ENCODE measurements around the gene TAMALIN.

The TAMALIN gene

DNA sequence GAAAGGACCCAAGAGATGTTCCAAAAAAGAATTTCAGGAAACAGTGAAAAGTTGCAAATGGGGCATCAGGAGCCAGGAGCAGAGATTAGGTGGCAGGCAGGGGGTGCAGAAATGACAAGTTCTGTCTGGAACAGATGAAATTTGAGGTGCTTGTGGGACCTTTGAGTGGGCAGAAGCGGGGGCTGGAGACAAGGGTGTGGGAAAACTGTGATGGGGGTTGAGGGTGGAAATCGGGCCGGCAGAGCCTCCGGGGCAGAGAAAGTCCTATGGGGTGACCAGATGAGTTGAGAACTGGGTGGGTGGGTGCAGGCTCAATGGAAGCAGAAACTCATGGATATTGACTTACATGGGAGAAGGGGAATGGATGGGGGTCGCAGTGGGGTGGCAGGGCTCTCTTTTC, 42.9 kb downstream of the TAMALIN start:
- TF ChIP-seq, protein P1, sequence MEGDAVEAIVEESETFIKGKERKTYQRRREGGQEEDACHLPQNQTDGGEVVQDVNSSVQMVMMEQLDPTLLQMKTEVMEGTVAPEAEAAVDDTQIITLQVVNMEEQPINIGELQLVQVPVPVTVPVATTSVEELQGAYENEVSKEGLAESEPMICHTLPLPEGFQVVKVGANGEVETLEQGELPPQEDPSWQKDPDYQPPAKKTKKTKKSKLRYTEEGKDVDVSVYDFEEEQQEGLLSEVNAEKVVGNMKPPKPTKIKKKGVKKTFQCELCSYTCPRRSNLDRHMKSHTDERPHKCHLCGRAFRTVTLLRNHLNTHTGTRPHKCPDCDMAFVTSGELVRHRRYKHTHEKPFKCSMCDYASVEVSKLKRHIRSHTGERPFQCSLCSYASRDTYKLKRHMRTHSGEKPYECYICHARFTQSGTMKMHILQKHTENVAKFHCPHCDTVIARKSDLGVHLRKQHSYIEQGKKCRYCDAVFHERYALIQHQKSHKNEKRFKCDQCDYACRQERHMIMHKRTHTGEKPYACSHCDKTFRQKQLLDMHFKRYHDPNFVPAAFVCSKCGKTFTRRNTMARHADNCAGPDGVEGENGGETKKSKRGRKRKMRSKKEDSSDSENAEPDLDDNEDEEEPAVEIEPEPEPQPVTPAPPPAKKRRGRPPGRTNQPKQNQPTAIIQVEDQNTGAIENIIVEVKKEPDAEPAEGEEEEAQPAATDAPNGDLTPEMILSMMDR (IDR thresholded peaks at IDR 0.05; ENCODE audit: low read depth, low read length): no peak
- TF ChIP-seq MYC (IDR thresholded peaks at IDR 0.05; ENCODE audit: low read depth, low read length) (no peak), POLR2A (IDR thresholded peaks at IDR 0.05; ENCODE audit: extremely low read depth, insufficient read length) (no peak)
- TF ChIP-seq, protein P2, sequence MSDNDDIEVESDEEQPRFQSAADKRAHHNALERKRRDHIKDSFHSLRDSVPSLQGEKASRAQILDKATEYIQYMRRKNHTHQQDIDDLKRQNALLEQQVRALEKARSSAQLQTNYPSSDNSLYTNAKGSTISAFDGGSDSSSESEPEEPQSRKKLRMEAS (IDR thresholded peaks at IDR 0.05; ENCODE audit: low read depth, low read length): no peak
- DNase-seq (ENCODE audit: low read depth): no peak
- no peak overlapping the region for H3K4me3 ChIP-seq (ENCODE audit: low read depth, low read length)

DNA sequence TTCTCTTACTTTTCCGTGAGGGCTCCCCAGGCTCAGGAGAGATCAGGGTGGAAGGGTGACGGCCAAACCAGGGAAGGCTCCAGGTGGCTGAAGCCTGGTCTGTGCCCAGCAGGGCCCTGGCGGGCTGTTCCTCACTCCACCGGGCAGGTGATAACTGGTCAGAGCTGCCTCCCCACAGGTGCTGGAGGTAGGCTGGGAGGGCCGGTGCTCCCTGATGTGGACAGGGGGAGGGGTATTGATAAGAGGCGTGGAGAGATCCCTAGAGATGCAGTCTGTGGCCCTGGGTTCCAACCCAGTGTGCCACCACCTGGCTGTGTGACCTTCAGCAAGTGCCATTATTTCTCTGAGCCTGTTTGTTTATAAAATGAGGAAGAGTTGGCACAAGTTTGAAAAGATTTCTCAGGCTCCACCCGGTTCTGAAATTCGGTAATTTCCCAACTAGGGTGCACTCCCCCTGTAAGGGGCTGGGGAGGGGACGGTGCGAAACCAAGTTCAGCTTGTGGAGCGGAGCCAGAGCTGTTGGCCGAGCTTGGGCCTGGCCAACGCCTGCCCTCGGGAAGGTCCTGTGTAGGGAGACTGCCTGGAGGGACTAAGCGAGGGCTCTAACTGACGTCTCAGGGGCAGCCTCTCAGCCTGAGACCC, 43.5 kb downstream of the TAMALIN start:
- no peak for TF ChIP-seq POLR2A (IDR thresholded peaks at IDR 0.05; ENCODE audit: extremely low read depth, insufficient read length)
- TF ChIP-seq, protein P1 (IDR thresholded peaks at IDR 0.05; ENCODE audit: low read depth, low read length): no peak
- TF ChIP-seq, protein P2 (IDR thresholded peaks at IDR 0.05; ENCODE audit: low read depth, low read length): no peak
- TF ChIP-seq MYC (IDR thresholded peaks at IDR 0.05; ENCODE audit: low read depth, low read length): no peak
- H3K4me3 ChIP-seq (ENCODE audit: low read depth, low read length): peak overlapping the region; percentile 53
- DNase-seq (ENCODE audit: low read depth): no peak

DNA sequence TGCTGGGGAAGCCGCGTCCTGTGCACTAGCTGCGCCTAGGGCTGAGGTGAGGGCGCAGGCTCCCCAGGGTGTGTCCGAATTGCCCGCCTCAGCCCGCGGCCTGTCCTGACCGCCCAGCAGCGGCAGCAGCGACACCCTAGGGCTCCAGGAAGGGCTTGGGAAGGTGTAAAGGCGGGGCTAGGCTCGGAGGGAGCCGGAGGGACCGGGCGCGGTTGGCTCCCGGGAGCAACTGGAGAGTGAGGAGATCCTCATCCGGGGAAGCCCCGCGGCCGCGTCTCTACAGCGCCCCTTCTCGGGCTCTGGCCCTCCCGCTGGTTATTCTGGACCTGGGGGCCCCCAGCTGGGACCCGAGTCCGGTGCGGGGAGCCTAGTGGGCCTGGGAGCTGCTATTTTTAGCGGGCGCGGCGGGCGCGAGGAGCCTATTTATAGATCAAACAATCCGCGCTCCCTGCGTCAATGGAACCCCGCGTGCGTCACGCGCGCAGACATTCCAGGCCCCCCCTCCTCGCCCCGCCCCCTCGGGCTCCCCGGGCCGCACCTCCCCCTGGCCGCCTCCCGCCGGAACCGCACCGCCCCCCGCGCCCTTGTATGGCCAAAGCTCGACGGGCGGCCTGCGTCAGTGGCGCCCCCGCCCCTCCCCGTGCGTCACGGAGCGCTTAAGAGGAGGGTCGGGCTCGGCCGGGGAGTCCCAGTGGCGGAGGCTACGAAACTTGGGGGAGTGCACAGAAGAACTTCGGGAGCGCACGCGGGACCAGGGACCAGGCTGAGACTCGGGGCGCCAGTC, 44.2 kb downstream of the TAMALIN start, which contains the start of gene NR4A1:
NR4A1 (plus strand) TSS at position 685 of the 784 bp plus-strand sequence. CDS start 2,887 bp downstream, outside the sequence.
- peak within 1 kb of the TSS; percentile 53 for H3K4me3 ChIP-seq (ENCODE audit: low read depth, low read length)
- peak; percentile 94 for DNase-seq (ENCODE audit: low read depth)
- TF ChIP-seq, protein P2 (IDR thresholded peaks at IDR 0.05; ENCODE audit: low read depth, low read length): no peak
- TF ChIP-seq MYC (IDR thresholded peaks at IDR 0.05; ENCODE audit: low read depth, low read length) (no peak), POLR2A (IDR thresholded peaks at IDR 0.05; ENCODE audit: extremely low read depth, insufficient read length) (peak; percentile 30)
- TF ChIP-seq, protein P1 (IDR thresholded peaks at IDR 0.05; ENCODE audit: low read depth, low read length): peak; percentile 8

DNA sequence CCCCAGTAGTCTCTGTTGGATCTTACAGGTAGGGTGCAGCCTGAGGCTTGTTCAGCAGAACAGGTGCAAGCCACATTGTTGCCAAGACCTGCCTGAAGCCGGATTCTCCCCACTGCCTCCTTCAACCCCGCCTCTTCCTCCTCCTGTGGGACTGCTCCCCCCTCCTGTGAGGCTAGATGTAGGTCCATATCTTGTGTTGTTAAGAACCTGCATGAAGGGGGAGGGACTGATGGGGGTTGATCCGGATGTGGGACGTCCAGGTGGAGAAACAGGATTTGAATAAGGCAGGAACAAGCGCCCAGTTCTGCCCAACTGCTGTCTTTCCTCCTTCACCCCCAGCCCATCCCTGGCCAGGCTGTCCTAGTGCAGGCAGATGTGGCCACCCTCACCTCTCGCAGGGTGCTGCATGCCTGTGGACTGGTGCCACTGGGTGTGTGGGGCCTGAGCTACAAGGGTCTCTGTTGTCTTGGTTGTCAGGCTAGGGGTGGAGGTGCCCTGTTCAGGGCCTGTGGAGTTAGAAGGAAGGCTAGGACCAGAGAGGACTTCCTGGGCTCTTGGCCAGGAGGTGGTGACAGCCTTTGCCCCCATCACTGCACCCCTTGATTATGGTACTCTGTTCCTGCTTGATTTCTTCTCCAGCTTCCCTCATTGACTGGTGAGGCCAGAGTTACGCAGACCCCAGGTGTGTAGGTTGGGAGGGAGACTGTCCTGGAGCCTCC, 45.9 kb downstream of the TAMALIN start:
- H3K4me3 ChIP-seq (ENCODE audit: low read depth, low read length): no peak overlapping the region
- DNase-seq (ENCODE audit: low read depth): no peak
- TF ChIP-seq, protein P2 (IDR thresholded peaks at IDR 0.05; ENCODE audit: low read depth, low read length): no peak

DNA sequence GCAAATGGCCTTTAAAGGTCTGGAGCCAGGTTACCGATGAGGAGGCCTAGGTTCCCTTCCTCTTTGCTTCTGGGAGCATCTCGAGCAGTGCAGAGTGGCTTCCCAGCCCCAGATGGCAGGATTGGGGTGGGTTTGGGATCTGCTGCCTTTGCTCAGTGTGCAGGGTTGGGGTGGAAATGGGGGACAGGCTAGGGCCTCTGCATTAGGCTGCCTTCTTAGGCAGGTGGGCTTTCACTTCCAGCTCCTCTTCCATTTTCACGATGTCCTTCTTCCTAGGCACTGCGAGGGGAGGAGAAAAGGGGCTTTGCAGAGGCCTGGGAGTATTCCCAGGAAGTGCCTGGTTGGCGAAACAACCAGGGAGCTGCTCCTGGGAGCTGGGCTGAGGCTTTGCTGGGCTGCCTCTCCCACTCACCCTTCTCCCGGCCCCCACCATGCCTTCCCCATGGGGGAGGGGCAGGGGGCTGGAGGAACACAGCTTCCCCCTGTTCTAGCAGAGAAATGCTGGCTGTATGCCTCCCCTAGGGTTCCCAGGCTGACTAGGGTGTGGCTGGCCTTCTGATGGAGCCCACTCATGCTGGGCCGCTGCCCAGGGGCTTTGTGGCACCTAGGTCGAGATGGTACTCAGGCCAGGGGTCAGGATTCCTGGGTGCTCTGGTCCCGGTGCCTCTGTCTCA, 46.9 kb downstream of the TAMALIN start:
- H3K4me3 ChIP-seq (ENCODE audit: low read depth, low read length): no peak overlapping the region
- DNase-seq (ENCODE audit: low read depth): no peak
- TF ChIP-seq, protein P1 (IDR thresholded peaks at IDR 0.05; ENCODE audit: low read depth, low read length): no peak
- TF ChIP-seq, protein P2 (IDR thresholded peaks at IDR 0.05; ENCODE audit: low read depth, low read length): no peak

All from NB4 (cell line).